Caco-2 (cell line): ENCODE results near the gene SIAE. TPM values are rescaled to one million over a fixed set of nuclear protein-coding genes. Genes with fewer than 3 reads are reported as not detected.

Source experiments
- BruUV-seq: library from RNA; stranded (reverse); fragments of 400-500 nt; replicated peaks from 2 replicates; lab custom pipeline; 2021; lab: Mats Ljungman, UMichigan
- CTCF ChIA-PET: fragments of 300-600 bp; sonication (Branson Sonifier 250); formaldehyde crosslinking; loops from one replicate; lab custom pipeline; 2022; ENCODE audit warnings: antibody characterized with exemption; lab: Charles Lee
- POLR2A ChIA-PET: fragments of 300-600 bp; sonication (Branson Sonifier 250); formaldehyde crosslinking; loops from one replicate; lab custom pipeline; 2022; ENCODE audit warnings: antibody characterized with exemption; lab: Charles Lee
- DNase-seq, 2 experiments: peaks; one replicate each; pipeline versions ENCODE4 v3.0.0 to v3.0.0-alpha.2; 2020 to 2022
- H3K27me3 ChIP-seq: replicated peaks from 2 replicates; pipeline ENCODE4 v1.6.0; 2011; ENCODE audit warnings: low read length; ENCODE audit not compliant: control insufficient read depth, insufficient read depth
- H3K36me3 ChIP-seq: 2 replicates; pipeline ENCODE4 v1.5.1; 2011; ENCODE audit warnings: low read length; ENCODE audit not compliant: control insufficient read depth, insufficient read depth
- H3K4me1 ChIP-seq: fragments of 250-450 bp; sonication (Bioruptor Pico); 2 replicates; pipeline ENCODE4 v1.5.1; 2020; ENCODE audit warnings: mild to moderate bottlenecking
- H3K4me3 ChIP-seq: 2 replicates; pipeline ENCODE4 v1.5.1; 2011; ENCODE audit warnings: low read depth, mild to moderate bottlenecking, control low read depth, low read length
- H3K9me3 ChIP-seq: fragments of 250-450 bp; sonication (Bioruptor Pico); 2 replicates; pipeline ENCODE4 v1.5.1; 2020; ENCODE audit warnings: mild to moderate bottlenecking, moderate library complexity
- H3K27ac Mint-ChIP-seq: one replicate; pipeline ENCODE4 v1.8.0; 2022; ENCODE audit warnings: mixed read lengths; ENCODE audit not compliant: unreplicated experiment
- H3K27me3 Mint-ChIP-seq: one replicate; pipeline ENCODE4 v1.8.0; 2022; ENCODE audit warnings: mixed read lengths; ENCODE audit not compliant: insufficient read depth, unreplicated experiment
- H3K36me3 Mint-ChIP-seq: one replicate; pipeline ENCODE4 v1.8.0; 2022; ENCODE audit warnings: mild to moderate bottlenecking, mixed read lengths; ENCODE audit not compliant: insufficient read depth, unreplicated experiment
- H3K4me1 Mint-ChIP-seq: one replicate; pipeline ENCODE4 v1.8.0; 2022; ENCODE audit warnings: low read depth, mixed read lengths; ENCODE audit not compliant: unreplicated experiment
- H3K4me3 Mint-ChIP-seq: one replicate; pipeline ENCODE4 v1.8.0; 2022; ENCODE audit warnings: mild to moderate bottlenecking, moderate library complexity, mixed read lengths; ENCODE audit not compliant: unreplicated experiment
- H3K9me3 Mint-ChIP-seq: one replicate; pipeline ENCODE4 v1.8.0; 2022; ENCODE audit warnings: mixed read lengths; ENCODE audit not compliant: unreplicated experiment
- intact Hi-C: fragments of 100-400 bp; cut with micrococcal nuclease; formaldehyde crosslinking; loops from one replicate; pipeline ENCODE4 v1.10.0; 2022; ENCODE audit not compliant: unreplicated experiment
- total RNA-seq: library from RNA; stranded (reverse); gene quantifications from 2 replicates; pipeline ENCODE4 v1.2.3, GENCODE V29; 2022
- TF ChIP-seq, protein P1 (sequence below), 2 experiments: fragments of 200-600 bp in 1 of 2; IDR thresholded peaks; 1 replicate in 1 of 2; 2 replicates in 1 of 2; pipeline versions ENCODE4 v1.5.1 to v1.8.0; 2011 to 2022; ENCODE audit warnings: antibody characterized with exemption in 1 of 2, control low read depth in 1 of 2, inconsistent platforms in 1 of 2, low read depth in 1 of 2, low read length in 1 of 2, mild to moderate bottlenecking in 1 of 2, moderate library complexity in 1 of 2; ENCODE audit not compliant: insufficient read depth in 1 of 2, severe bottlenecking in 1 of 2, unreplicated experiment in 1 of 2

SIAE gene
- total RNA-seq, 1 experiment from 2014 or later = 33.7 TPM

DNA sequence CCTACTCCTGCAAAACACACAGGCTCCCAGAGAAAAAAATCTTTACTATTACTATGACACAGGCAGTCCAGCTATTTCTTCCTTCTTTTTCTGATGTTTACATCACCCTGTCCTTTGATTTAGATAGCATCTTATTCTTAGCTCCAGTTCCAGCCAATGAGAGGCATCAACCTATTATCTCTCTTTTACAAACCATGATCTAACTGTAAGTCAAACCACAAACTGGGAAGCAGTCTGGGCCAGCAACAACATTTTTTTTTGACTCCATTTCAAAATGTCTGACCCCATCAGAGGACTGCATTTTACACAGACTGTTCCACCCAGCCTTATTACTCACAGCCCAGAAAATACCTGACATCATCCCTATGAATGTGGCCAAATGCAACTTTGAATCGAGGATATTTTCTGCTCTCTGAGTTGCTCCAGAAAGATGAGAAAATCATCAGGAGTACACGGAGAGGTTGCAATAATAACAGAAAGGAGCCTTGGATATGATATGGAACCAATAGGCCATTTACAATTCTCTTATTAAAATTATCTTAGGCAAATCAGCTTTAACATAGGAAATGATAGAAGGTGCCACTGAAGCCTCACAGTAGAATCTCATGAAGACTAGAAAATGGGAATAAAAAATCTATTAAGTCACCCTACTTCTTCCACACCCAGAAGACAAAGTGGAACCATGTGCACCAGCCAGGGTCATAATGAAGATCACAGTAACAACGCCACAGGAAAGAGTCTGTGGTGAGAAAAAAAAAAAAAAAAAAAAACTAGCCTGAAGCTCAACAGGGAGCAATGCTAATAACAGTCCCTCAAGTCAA is 29.7 kb downstream of the SIAE start:
- H3K4me3 Mint-ChIP-seq = no peak overlapping the region
- H3K36me3 Mint-ChIP-seq = no peaks in the 10 kb centered on the region
- no peaks in the 10 kb centered on the region for H3K36me3 ChIP-seq
- H3K4me1 Mint-ChIP-seq = no peaks in the 10 kb centered on the region
- intact Hi-C loops = loop anchor here (1.0 to 2.0 kb wide), 7 partner anchors 25 to 241 kb away; no protein-coding TSS in a partner anchor
- H3K27ac Mint-ChIP-seq = no peak overlapping the region
- H3K4me3 ChIP-seq = no peak overlapping the region
- no peak for DNase-seq
- no peaks in the 10 kb centered on the region for H3K9me3 Mint-ChIP-seq
- TF ChIP-seq, protein P1, sequence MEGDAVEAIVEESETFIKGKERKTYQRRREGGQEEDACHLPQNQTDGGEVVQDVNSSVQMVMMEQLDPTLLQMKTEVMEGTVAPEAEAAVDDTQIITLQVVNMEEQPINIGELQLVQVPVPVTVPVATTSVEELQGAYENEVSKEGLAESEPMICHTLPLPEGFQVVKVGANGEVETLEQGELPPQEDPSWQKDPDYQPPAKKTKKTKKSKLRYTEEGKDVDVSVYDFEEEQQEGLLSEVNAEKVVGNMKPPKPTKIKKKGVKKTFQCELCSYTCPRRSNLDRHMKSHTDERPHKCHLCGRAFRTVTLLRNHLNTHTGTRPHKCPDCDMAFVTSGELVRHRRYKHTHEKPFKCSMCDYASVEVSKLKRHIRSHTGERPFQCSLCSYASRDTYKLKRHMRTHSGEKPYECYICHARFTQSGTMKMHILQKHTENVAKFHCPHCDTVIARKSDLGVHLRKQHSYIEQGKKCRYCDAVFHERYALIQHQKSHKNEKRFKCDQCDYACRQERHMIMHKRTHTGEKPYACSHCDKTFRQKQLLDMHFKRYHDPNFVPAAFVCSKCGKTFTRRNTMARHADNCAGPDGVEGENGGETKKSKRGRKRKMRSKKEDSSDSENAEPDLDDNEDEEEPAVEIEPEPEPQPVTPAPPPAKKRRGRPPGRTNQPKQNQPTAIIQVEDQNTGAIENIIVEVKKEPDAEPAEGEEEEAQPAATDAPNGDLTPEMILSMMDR (IDR thresholded peaks at IDR 0.05; ENCODE audit: insufficient read depth in 1 of 2, low read depth in 1 of 2, low read length in 1 of 2, severe bottlenecking in 1 of 2, unreplicated experiment in 1 of 2) = no peak
- H3K9me3 ChIP-seq = no peaks in the 10 kb centered on the region
- no peaks in the 10 kb centered on the region for H3K27me3 Mint-ChIP-seq
- POLR2A ChIA-PET = interaction anchor here (0.6 kb wide), 1 partner anchor 21 kb away, joined by 4 read pairs; no protein-coding TSS in a partner anchor
- no peaks in the 10 kb centered on the region for H3K27me3 ChIP-seq
- BruUV-seq = no TSS peak
- CTCF ChIA-PET = interaction anchor here (0.6 to 3.1 kb wide), 10 partner anchors 21 to 789 kb away, joined by 3 to 12 read pairs (median 4); partner anchors contain the start of genes ESAM and NRGN
- no peaks in the 10 kb centered on the region for H3K4me1 ChIP-seq

DNA sequence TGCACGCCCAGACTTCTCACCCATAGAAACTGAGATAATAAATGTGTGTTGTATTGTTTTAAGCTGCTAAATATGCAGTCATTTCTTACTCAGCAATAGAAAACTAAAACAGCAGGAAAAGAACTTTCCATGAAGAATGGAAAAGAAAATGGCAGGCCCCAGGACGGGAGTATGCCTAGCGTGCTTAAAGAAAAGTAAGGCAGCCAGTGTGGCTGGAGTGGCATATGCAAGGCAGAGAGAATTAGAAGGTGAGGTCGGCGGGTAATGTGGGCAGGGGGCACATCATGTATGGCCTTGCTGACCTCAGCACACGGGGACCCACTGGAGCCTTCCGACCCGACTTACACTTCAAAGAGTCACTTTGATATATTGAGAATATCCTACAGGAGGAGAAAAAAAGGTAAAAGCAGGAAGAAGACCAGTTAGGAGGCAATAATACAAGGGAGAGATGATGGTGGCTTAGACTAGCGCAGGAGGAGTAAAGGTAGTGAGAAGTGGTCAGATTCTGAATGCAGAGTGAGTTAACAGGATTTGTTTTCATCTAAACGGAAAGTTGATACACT is 30.4 kb downstream of the SIAE start:
- DNase-seq = no peak
- no peaks in the 10 kb centered on the region for H3K27me3 ChIP-seq
- POLR2A ChIA-PET = no interaction called here
- no peaks in the 10 kb centered on the region for H3K27me3 Mint-ChIP-seq
- no peaks in the 10 kb centered on the region for H3K4me1 ChIP-seq
- H3K9me3 Mint-ChIP-seq = no peaks in the 10 kb centered on the region
- H3K27ac Mint-ChIP-seq = no peak overlapping the region
- BruUV-seq = no TSS peak
- 0 out of 2 replicates have a peak, but pooled peaks cover 1% of the 10 kb centered on the region for H3K36me3 ChIP-seq
- no peak overlapping the region for H3K4me3 Mint-ChIP-seq
- TF ChIP-seq, protein P1 (IDR thresholded peaks at IDR 0.05; ENCODE audit: insufficient read depth in 1 of 2, low read depth in 1 of 2, low read length in 1 of 2, severe bottlenecking in 1 of 2, unreplicated experiment in 1 of 2) = no peak
- CTCF ChIA-PET = interaction anchor here (0.6 to 3.1 kb wide), 6 partner anchors 22 to 790 kb away, joined by 3 to 12 read pairs (median 4); partner anchors contain the start of gene ESAM
- intact Hi-C loops = no loop called here
- no peaks in the 10 kb centered on the region for H3K36me3 Mint-ChIP-seq
- no peak overlapping the region for H3K4me3 ChIP-seq
- no peaks in the 10 kb centered on the region for H3K4me1 Mint-ChIP-seq
- no peaks in the 10 kb centered on the region for H3K9me3 ChIP-seq

DNA sequence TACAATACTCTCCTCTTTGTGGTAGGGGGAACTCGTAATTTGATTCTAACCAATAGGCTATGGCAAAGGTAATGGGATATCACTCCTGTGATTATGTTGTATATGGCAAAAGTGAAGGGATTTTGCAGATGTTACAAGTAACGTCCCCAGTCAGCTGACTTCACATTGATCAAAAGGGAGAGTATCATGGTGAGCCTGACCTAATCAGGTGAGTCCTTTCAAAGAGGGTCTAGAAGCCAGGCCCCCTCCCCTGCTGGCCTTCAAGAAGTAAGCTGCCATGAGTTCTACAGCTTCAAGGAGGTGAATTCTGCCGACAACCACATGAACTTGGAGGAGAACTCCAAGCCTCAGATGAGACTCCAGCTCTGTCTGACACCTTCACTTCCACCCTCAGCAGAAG is 30.9 kb downstream of the SIAE start:
- CTCF ChIA-PET = interaction anchor here (1.3 to 3.1 kb wide), 3 partner anchors 104 to 234 kb away, joined by 3 to 12 read pairs (median 4); no protein-coding TSS in a partner anchor
- no peak overlapping the region for H3K4me3 ChIP-seq

More for the DNA sequence above, 30.9 kb downstream of the SIAE start:
- TF ChIP-seq, protein P1 (IDR thresholded peaks at IDR 0.05; ENCODE audit: insufficient read depth in 1 of 2, low read depth in 1 of 2, low read length in 1 of 2, severe bottlenecking in 1 of 2, unreplicated experiment in 1 of 2) = no peak
- Mint-ChIP-seq H3K4me3 (no peak overlapping the region), H3K4me1 (no peaks in the 10 kb centered on the region), H3K27ac (no peak overlapping the region), H3K36me3 (no peaks in the 10 kb centered on the region), H3K9me3 (no peaks in the 10 kb centered on the region), H3K27me3 (no peaks in the 10 kb centered on the region)
- Histone ChIP-seq H3K9me3 (no peaks in the 10 kb centered on the region), H3K27me3 (no peaks in the 10 kb centered on the region), H3K36me3 (0 out of 2 replicates have a peak, but pooled peaks cover 1% of the 10 kb centered on the region), H3K4me1 (no peaks in the 10 kb centered on the region)
- POLR2A ChIA-PET = no interaction called here
- no TSS peak for BruUV-seq
- DNase-seq = no peak
- intact Hi-C loops = no loop called here
